Large intestine (tissue), 3 donors: ENCODE measurements around the gene ASB13. TPM values are rescaled to one million over a fixed set of nuclear protein-coding genes. Genes with fewer than 3 reads are reported as not detected.
"Not testable (repeated sequence)": the region's sequence is repeated elsewhere in the genome, so short reads cannot be mapped to it uniquely, and the experiment has no call there.

Source experiments
- DNase-seq, 2 donors: peaks; one replicate each; pipeline versions ENCODE4 v3.0.0 to v3.0.0-alpha.2; 2013
- H3K27ac ChIP-seq: one replicate; pipeline ENCODE4 v1.5.1; 2013; ENCODE audit warnings: low read length
- H3K27me3 ChIP-seq: 2 replicates; pipeline ENCODE4 v1.6.1; 2013; ENCODE audit warnings: low read length; ENCODE audit not compliant: control insufficient read depth, insufficient read depth
- H3K36me3 ChIP-seq: 2 replicates; pipeline ENCODE4 v1.6.1; 2013; ENCODE audit warnings: low read length; ENCODE audit not compliant: control insufficient read depth, insufficient read depth
- H3K4me1 ChIP-seq: one replicate; pipeline ENCODE4 v1.6.1; 2013; ENCODE audit warnings: low read length; ENCODE audit not compliant: control insufficient read depth, insufficient read depth
- H3K4me3 ChIP-seq: one replicate; pipeline ENCODE4 v1.5.1; 2013; ENCODE audit warnings: low read length
- H3K9me3 ChIP-seq: one replicate; pipeline ENCODE4 v1.6.1; 2013; ENCODE audit warnings: mild to moderate bottlenecking, low read depth, low read length, moderate library complexity; ENCODE audit not compliant: control insufficient read depth
- WGBS: methylation state at CpG from one replicate; pipeline ENCODE4 v1.1.5; 2013; ENCODE audit warnings: low lambda C conversion rate; ENCODE audit not compliant: insufficient coverage; 5-methylcytosine and 5-hydroxymethylcytosine counted together
- polyA plus RNA-seq: library from polyadenylated mRNA; unstranded; fragments of 120-200 nt; gene quantifications from one replicate; pipeline ENCODE4 v1.2.1, GENCODE V29; 2013

The ASB13 gene
- polyA plus RNA-seq, 1 donor = 29.9 TPM

- H3K27me3 ChIP-seq = no peaks in the 10 kb centered on the region
- no peak for DNase-seq
- H3K36me3 ChIP-seq = no peaks in the 10 kb centered on the region
- H3K4me3 ChIP-seq = no peak overlapping the region
- WGBS = no CpG with 5 or more reads among the region's 26 CpGs
- H3K4me1 ChIP-seq = no peaks in the 10 kb centered on the region
- H3K27ac ChIP-seq = no peak overlapping the region
- no peaks in the 10 kb centered on the region for H3K9me3 ChIP-seq
These were observed 69.6 kb downstream of the ASB13 start for GRCh38 chr10:5596611-5597341.

GRCh38 chr10:5595994-5596471, 70.4 kb downstream of the ASB13 start:
- H3K36me3 ChIP-seq = no peaks in the 10 kb centered on the region
- WGBS = no CpG with 5 or more reads among the region's 9 CpGs
- no peaks in the 10 kb centered on the region for H3K9me3 ChIP-seq
- no peak for DNase-seq
- H3K4me1 ChIP-seq = peaks cover 4% of the 10 kb centered on the region
- no peak overlapping the region for H3K4me3 ChIP-seq
- no peaks in the 10 kb centered on the region for H3K27me3 ChIP-seq
- no peak overlapping the region for H3K27ac ChIP-seq

DNA sequence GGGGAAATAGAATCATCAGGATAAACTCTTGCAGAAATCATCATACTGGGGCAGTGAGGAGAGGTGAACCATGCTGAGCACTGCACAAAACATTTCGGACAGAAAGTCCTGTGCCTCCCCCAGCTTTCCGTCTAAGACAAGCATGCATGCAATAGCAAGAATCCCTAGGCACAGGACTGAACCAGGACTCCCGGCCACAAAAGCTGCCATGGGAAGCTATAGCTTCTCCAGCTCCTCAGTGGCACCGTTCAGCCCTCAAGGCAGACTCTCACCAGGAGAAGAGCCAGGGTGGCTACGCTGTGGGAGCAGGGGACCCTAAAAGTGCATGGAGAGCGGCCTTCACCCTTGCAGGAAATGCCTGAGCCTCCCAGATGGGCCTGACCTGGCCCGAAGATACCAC, 70.8 kb downstream of the ASB13 start:
- Histone ChIP-seq H3K27ac (no peak overlapping the region), H3K36me3 (no peaks in the 10 kb centered on the region), H3K4me1 (peaks cover 6% of the 10 kb centered on the region), H3K4me3 (no peak overlapping the region), H3K9me3 (no peaks in the 10 kb centered on the region), H3K27me3 (no peaks in the 10 kb centered on the region)
- no peak for DNase-seq
- no CpG with 5 or more reads among the region's 7 CpGs for WGBS

GRCh38 chr10:5595095-5595494, 71.3 kb downstream of the ASB13 start:
- no peaks in the 10 kb centered on the region for H3K36me3 ChIP-seq
- peaks cover 6% of the 10 kb centered on the region for H3K4me1 ChIP-seq
- DNase-seq = no peak
- H3K27ac ChIP-seq = no peak overlapping the region
- H3K27me3 ChIP-seq = no peaks in the 10 kb centered on the region
- 80% methylated on average over 1 of the region's 5 CpGs for WGBS
- no peaks in the 10 kb centered on the region for H3K9me3 ChIP-seq
- no peak overlapping the region for H3K4me3 ChIP-seq

GRCh38 chr10:5594271-5595049, 71.9 kb downstream of the ASB13 start:
- no peak for DNase-seq
- no peak overlapping the region for H3K27ac ChIP-seq
- no CpG with 5 or more reads among the region's 14 CpGs for WGBS
- peaks cover 6% of the 10 kb centered on the region for H3K4me1 ChIP-seq
- H3K36me3 ChIP-seq = no peaks in the 10 kb centered on the region
- no peaks in the 10 kb centered on the region for H3K9me3 ChIP-seq
- no peak overlapping the region for H3K4me3 ChIP-seq
- H3K27me3 ChIP-seq = no peaks in the 10 kb centered on the region

GRCh38 chr10:5593347-5593746, 73.0 kb downstream of the ASB13 start:
- WGBS = 68% methylated on average over 2 of the region's 6 CpGs
- H3K9me3 ChIP-seq, H3K36me3 ChIP-seq, H3K4me1 ChIP-seq, H3K4me3 ChIP-seq, DNase-seq, H3K27me3 ChIP-seq, H3K27ac ChIP-seq: not testable (repeated sequence)

DNA sequence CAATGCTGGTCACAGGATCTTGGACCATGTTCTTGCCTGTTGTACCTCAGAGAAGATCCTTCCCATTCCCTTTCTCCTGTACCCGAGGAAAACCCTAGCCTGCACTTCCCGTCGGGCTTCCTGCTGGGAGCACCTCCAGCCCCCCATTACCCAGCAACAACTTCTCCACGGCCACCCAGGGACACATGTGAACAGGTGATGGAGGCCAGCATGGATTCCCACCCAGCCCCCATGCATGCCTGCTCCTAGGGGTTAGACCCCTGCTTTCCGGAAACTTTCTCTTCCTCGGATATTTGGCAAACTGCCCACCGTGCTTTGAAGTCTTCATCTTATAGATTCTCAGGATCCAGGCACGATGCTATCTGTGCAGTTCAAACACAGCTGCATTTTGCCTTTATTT, 74.3 kb downstream of the ASB13 start:
- WGBS = 90% methylated on average over 3 of the region's 8 CpGs
- peaks cover 9% of the 10 kb centered on the region for H3K4me1 ChIP-seq
- H3K27me3 ChIP-seq = no peaks in the 10 kb centered on the region
- H3K9me3 ChIP-seq = no peaks in the 10 kb centered on the region
- H3K27ac ChIP-seq = no peak overlapping the region
- H3K4me3 ChIP-seq = no peak overlapping the region
- no peak for DNase-seq
- no peaks in the 10 kb centered on the region for H3K36me3 ChIP-seq

DNA sequence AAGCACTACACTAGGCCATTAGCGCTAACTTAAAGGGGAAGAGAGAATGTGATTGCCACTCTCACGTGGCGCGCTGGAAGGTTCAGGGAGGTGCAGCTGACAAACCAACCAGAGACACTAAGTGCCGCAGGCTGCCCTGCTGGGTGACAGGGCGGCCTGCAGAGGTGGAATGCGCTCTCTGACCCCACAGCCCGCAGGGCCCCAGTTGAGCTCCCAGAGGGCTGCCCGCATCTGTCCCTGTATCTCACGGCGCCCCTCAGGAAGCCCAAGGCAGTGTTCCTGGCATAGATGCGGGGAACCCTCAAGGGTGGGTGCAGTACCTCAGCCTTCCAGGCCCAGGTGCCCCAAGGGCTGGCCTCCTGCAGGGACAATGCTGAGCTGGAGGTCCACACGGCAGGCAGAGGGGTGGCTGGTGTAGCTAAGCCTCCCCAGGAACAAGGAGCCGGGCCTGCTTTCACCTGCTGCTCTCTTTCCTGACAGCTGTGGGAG, 75.0 kb downstream of the ASB13 start:
- DNase-seq = no peak

GRCh38 chr10:5590816-5591215, 75.6 kb downstream of the ASB13 start:
- Histone ChIP-seq H3K36me3 (no peaks in the 10 kb centered on the region), H3K4me3 (no peak overlapping the region), H3K9me3 (no peaks in the 10 kb centered on the region), H3K4me1 (peaks cover 12% of the 10 kb centered on the region), H3K27me3 (no peaks in the 10 kb centered on the region), H3K27ac (no peak overlapping the region)
- no peak for DNase-seq
- WGBS = no CpG with 5 or more reads among the region's 10 CpGs

More for the DNA sequence above, 75.0 kb downstream of the ASB13 start:
- H3K4me3 ChIP-seq = no peak overlapping the region
- WGBS = no CpG with 5 or more reads among the region's 14 CpGs
- no peaks in the 10 kb centered on the region for H3K36me3 ChIP-seq
- H3K9me3 ChIP-seq = no peaks in the 10 kb centered on the region
- peaks cover 12% of the 10 kb centered on the region for H3K4me1 ChIP-seq
- H3K27ac ChIP-seq = no peak overlapping the region
- H3K27me3 ChIP-seq = no peaks in the 10 kb centered on the region

DNA sequence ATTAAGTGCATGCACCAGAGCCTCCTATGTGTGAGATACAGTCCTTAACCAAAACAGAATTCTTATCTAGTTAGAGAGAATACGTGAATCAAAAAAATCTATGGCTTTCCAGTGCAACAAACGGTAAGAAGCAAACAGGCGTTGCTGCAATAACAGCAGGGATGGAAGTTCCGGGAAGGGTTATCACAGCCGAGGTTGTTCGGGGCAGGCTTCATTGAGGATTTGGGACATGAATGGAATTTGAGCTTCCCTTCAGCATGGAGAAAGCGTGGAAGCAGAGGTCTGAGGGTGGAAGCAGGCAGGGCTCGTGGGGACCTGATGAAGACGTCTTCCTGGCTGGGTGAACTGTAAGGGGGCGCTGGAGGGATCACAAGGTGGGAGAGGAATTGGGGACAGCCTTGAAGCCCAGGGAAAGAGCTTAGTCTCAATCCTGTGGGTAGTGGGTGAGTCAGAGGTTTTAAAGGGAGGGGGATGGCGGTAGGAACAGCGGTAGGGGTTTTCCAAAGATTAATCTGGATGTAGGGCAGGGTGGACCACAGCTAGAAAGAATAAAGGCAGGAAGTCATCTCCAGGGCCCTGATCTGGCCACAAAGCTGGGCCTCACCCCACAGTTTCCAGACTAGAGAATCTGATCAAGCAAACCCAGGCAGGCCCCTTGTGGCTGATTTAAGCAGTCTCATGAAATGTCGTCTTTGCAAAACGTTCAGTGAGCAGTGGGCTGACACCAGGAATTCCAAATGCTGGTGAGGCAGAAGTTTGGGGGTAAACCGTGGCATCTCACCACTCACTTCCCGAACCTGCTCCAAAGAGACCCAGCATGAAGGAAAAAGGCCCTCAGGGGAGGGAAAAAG, 76.5 kb downstream of the ASB13 start:
- WGBS = no CpG with 5 or more reads among the region's 16 CpGs
- Histone ChIP-seq H3K9me3 (no peaks in the 10 kb centered on the region), H3K36me3 (no peaks in the 10 kb centered on the region), H3K4me3 (no peak overlapping the region), H3K27me3 (no peaks in the 10 kb centered on the region), H3K4me1 (peaks cover 12% of the 10 kb centered on the region), H3K27ac (no peak overlapping the region)
- DNase-seq = no peak
